K562 (cell line): Measurements from ENCODE around the gene DRGX. TPM values are rescaled to one million over a fixed set of nuclear protein-coding genes. Genes with fewer than 3 reads are reported as not detected.

Source experiments
- ATAC-seq: fragments of 200-7000 bp; cut with Tn5 transposase; 3 replicates; pipeline ENCODE4 v1.9.1; 2020; ENCODE audit warnings: moderate library complexity
- BruUV-seq: library from RNA; stranded (reverse); fragments of 400-500 nt; replicated peaks from 2 replicates; lab custom pipeline; 2021; lab: Mats Ljungman, UMichigan
- CTCF ChIA-PET: fragments of 300-600 bp; formaldehyde crosslinking; extraction: SDS; loops from one replicate; lab custom pipeline; 2021; ENCODE audit warnings: low intra/inter-chr PET ratio; lab: Yijun Ruan, JAX
- POLR2A ChIA-PET: fragments of 300-600, 350-650 bp; sonication (Branson Sonifier 250); formaldehyde crosslinking; extraction: SDS; loops from one replicate; lab custom pipeline; 2021; ENCODE audit warnings: antibody characterized with exemption, inconsistent platforms; lab: Yijun Ruan, JAX
- DNase-seq, 4 experiments: peaks; one replicate each; pipeline versions ENCODE4 v3.0.0 to v3.0.0-alpha.2; 2011 to 2018; ENCODE audit warnings: low spot score in 3 of 4, mixed read lengths in 3 of 4; ENCODE audit errors: extremely low read depth in 1 of 4
- FAIRE-seq: peaks from 2 replicates; lab custom pipeline; 2011; peaks lifted over from hg19 to GRCh38; lab: Jason Lieb, UNC
- H2AFZ ChIP-seq: 2 replicates; pipeline ENCODE4 v1.6.0; 2011; ENCODE audit warnings: low read depth, low read length, control low read depth, inconsistent platforms
- H3K27ac ChIP-seq: fragments of 200-600 bp; 3 replicates; pipeline ENCODE4 v1.8.0; 2011; ENCODE audit warnings: low read depth, mild to moderate bottlenecking, control low read depth, inconsistent platforms, low read length, moderate library complexity, mixed read lengths; ENCODE audit errors: extremely low read depth
- H3K27me3 ChIP-seq, 2 experiments: fragments of 300-600 bp in 1 of 2; 2 replicates in 1 of 2; 3 replicates in 1 of 2; pipeline versions ENCODE4 v1.6.0 to v1.8.0; 2011; ENCODE audit warnings: inconsistent platforms in 2 of 2, low read length in 2 of 2, mild to moderate bottlenecking in 1 of 2, mixed read lengths in 1 of 2, moderate library complexity in 1 of 2; ENCODE audit not compliant: control insufficient read depth in 2 of 2, insufficient read depth in 2 of 2
- H3K36me3 ChIP-seq: fragments of 300-600 bp; 3 replicates; pipeline ENCODE4 v1.8.0; 2011; ENCODE audit warnings: mild to moderate bottlenecking, low read length, inconsistent platforms; ENCODE audit not compliant: control insufficient read depth, insufficient read depth
- H3K4me1 ChIP-seq, 2 experiments: fragments of 200-600 bp in 1 of 2; replicated peaks in 1 of 2; 2 replicates in 1 of 2; 3 replicates in 1 of 2; pipeline versions ENCODE4 v1.5.1 to v1.8.0; 2011; ENCODE audit warnings: inconsistent platforms in 2 of 2, low read length in 2 of 2, mild to moderate bottlenecking in 1 of 2, mixed read lengths in 1 of 2, moderate library complexity in 1 of 2; ENCODE audit not compliant: control insufficient read depth in 2 of 2, insufficient read depth in 2 of 2
- H3K4me2 ChIP-seq: 2 replicates; pipeline ENCODE4 v1.6.1; 2011; ENCODE audit warnings: low read length, control low read depth, inconsistent platforms, mixed read lengths; ENCODE audit not compliant: insufficient read depth
- H3K4me3 ChIP-seq: fragments of 200-600 bp; sonication (generic), shearing (Covaris generic); 2 replicates; pipeline ENCODE4 v1.5.1; 2016; ENCODE audit warnings: control low read depth, inconsistent platforms
- H3K79me2 ChIP-seq: fragments of 200-600 bp; 3 replicates; pipeline ENCODE4 v1.8.0; 2011; ENCODE audit warnings: low read length, inconsistent platforms; ENCODE audit not compliant: control insufficient read depth, insufficient read depth
- H3K9ac ChIP-seq, 2 experiments: 2 replicates each; pipeline versions ENCODE4 v1.6.0 to v1.6.1; 2011; ENCODE audit warnings: low read depth in 2 of 2, low read length in 2 of 2, control low read depth in 1 of 2, inconsistent platforms in 1 of 2, mild to moderate bottlenecking in 1 of 2, mixed read lengths in 1 of 2; ENCODE audit not compliant: insufficient read depth in 1 of 2
- H3K9me1 ChIP-seq: one replicate; pipeline ENCODE4 v1.6.0; 2011; ENCODE audit warnings: inconsistent platforms, mild to moderate bottlenecking, low read length, moderate library complexity; ENCODE audit not compliant: control insufficient read depth, insufficient read depth
- H3K9me3 ChIP-seq: replicated peaks from 2 replicates; pipeline ENCODE4 v1.5.1; 2011; ENCODE audit warnings: low read depth, low read length, inconsistent platforms; ENCODE audit not compliant: control insufficient read depth, insufficient read depth
- H4K20me1 ChIP-seq: replicated peaks from 2 replicates; pipeline ENCODE4 v1.6.1; 2011; ENCODE audit warnings: low read length, inconsistent platforms, mixed read lengths; ENCODE audit not compliant: control insufficient read depth, insufficient read depth
- BRD4 ChIP-seq: fragments of 200-600 bp; sonication (generic); IDR thresholded peaks from 2 replicates; pipeline ENCODE4 v1.6.1; 2017; ENCODE audit warnings: inconsistent platforms
- RAD21 ChIP-seq, 2 experiments: fragments of 250-450 bp in 1 of 2; fragments of 450-650 bp in 1 of 2; sonication (Bioruptor Pico) in 1 of 2; formaldehyde crosslinking in 1 of 2; IDR thresholded peaks in 1 of 2; conservative IDR thresholded peaks in 1 of 2; 2 replicates each; pipeline versions ENCODE4 v1.4.0 to v1.8.0; 2020 to 2022; ENCODE audit warnings: mild to moderate bottlenecking in 2 of 2, moderate library complexity in 1 of 2
- ZNF184 ChIP-seq: sonication (generic); formaldehyde crosslinking; IDR thresholded peaks from 2 replicates; pipeline ENCODE4 v1.5.0; 2020; ENCODE audit warnings: missing genetic modification reagents
- ZNF316 ChIP-seq: fragments of 450-650 bp; IDR thresholded peaks from 2 replicates; pipeline ENCODE4 v1.6.1; 2016
- ZNF785 ChIP-seq: fragments of 250-450 bp; sonication (Bioruptor Pico); IDR thresholded peaks from 2 replicates; pipeline ENCODE4 v1.4.0; 2020; ENCODE audit warnings: mild to moderate bottlenecking
- WGBS: fragments of 100-300 bp; shearing (Covaris generic); methylation state at CpG from one replicate; pipeline ENCODE4 v1.1.6; 2016; ENCODE audit warnings: low coverage, mixed read lengths; ENCODE audit not compliant: insufficient coverage; ENCODE audit errors: missing lambda C conversion rate; 5-methylcytosine and 5-hydroxymethylcytosine counted together
- in situ Hi-C: fragments of 300-500 bp; cut with MboI; formaldehyde crosslinking; loops from 4 replicates; pipeline ENCODE4 v1.15.0; 2018; ENCODE audit warnings: inconsistent platforms, mixed read lengths
- intact Hi-C: fragments of 100-400 bp; cut with micrococcal nuclease; formaldehyde crosslinking; loops from 2 replicates; pipeline ENCODE4 v1.14.2; 2022
- polyA plus RNA-seq, 8 experiments: library from polyadenylated mRNA; depleted of rRNA in 4 of 8; stranded (reverse) in 5 of 8; unstranded in 3 of 8; fragments of >200 nt; fragmentation: Nextera tagmentation in 2 of 8; fragmentation: Illumina TruSeq in 1 of 8; extraction: Ambion mirVana in 2 of 8; extraction: Trizol in 1 of 8; gene quantifications; 2 replicates each; pipeline versions ENCODE4 v1.2.1 to v1.2.3, GENCODE V29; 2011 to 2014; ENCODE audit warnings: inconsistent platforms in 1 of 8, missing spikeins in 1 of 8
- total RNA-seq, 7 experiments: library from RNA; depleted of rRNA in 6 of 7; stranded (reverse); fragments of >200 nt in 6 of 7; fragmentation: Illumina TruSeq in 2 of 7; extraction: Trizol in 2 of 7; gene quantifications; 2 replicates each; pipeline versions ENCODE4 v1.2.1 to v1.2.3, GENCODE V29; 2011 to 2021; ENCODE audit warnings: low replicate concordance in 1 of 7
- TF ChIP-seq, protein P1 (sequence below): fragments of 250-450 bp; sonication (Bioruptor Pico); IDR thresholded peaks from 2 replicates; pipeline ENCODE4 v1.9.0; 2021; ENCODE audit warnings: mild to moderate bottlenecking
- TF ChIP-seq, protein P2 (sequence below): IDR thresholded peaks from 2 replicates; pipeline ENCODE4 v1.6.1; 2012; ENCODE audit warnings: low read depth, low read length, improper control_type of control experiment, borderline replicate concordance

Gene DRGX
- total and polyA plus RNA-seq, 9 of the 15 experiments (the other 6 are each of a cell fraction or from before 2014, with no cell fraction given), result not detected

DNA sequence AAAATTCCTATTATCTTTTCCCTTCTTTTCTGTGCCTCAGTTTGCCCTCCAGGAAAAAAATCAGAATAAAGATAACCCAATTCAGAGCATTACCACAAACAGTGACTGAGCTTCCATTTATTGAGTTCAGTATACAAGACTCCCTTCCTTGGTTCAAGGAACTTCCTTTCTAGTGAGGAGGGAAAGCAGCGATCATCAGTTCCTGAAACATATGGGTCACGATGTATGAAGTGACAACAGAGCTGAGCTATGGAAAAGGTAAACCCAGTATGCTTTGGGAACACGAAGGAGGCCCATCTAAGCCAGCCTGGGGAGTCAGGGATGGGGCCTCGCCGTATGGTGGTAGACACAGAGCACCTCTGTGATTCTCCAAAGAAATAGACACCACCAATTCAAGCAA, 81.1 kb downstream of the DRGX start:
- no peaks in the 10 kb centered on the region; the same call in 1 of the 2 replicates for H4K20me1 ChIP-seq
- 54% methylated on average over 5 of the region's 5 CpGs for WGBS
- DNase-seq, result no peak
- no peak overlapping the region for H2AFZ ChIP-seq
- no peak for ATAC-seq
- in situ Hi-C loops (no loop called here), intact Hi-C loops (no loop called here)
- H3K4me2 ChIP-seq, result no peak overlapping the region
- H3K9me1 ChIP-seq, result no peaks in the 10 kb centered on the region
- H3K27ac ChIP-seq, result no peak overlapping the region
- no peak overlapping the region for H3K9ac ChIP-seq
- FAIRE-seq, result no peak
- peaks cover 10% of the 10 kb centered on the region; the same call in 1 of the 3 replicates for H3K36me3 ChIP-seq
- TF ChIP-seq RAD21 (CRISPR knock-in tag; conservative IDR thresholded peaks at IDR 0.05 in 1 of 2, IDR thresholded peaks at IDR 0.05 in 1 of 2) (no peak), BRD4 (no peak), ZNF316 (no peak), ZNF184 (CRISPR knock-in tag) (no peak), ZNF785 (CRISPR knock-in tag) (no peak)
- TF ChIP-seq, protein P1, sequence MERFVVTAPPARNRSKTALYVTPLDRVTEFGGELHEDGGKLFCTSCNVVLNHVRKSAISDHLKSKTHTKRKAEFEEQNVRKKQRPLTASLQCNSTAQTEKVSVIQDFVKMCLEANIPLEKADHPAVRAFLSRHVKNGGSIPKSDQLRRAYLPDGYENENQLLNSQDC (CRISPR knock-in tag), result no peak
- TF ChIP-seq, protein P2, sequence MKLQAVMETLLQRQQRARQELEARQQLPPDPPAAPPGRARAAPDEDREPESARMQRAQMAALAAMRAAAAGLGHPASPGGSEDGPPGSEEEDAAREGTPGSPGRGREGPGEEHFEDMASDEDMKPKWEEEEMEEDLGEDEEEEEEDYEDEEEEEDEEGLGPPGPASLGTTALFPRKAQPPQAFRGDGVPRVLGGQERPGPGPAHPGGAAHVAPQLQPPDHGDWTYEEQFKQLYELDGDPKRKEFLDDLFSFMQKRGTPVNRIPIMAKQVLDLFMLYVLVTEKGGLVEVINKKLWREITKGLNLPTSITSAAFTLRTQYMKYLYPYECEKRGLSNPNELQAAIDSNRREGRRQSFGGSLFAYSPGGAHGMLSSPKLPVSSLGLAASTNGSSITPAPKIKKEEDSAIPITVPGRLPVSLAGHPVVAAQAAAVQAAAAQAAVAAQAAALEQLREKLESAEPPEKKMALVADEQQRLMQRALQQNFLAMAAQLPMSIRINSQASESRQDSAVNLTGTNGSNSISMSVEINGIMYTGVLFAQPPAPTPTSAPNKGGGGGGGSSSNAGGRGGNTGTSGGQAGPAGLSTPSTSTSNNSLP, result no peak
- CTCF ChIA-PET, result no interaction called here
- no peak overlapping the region for H3K4me3 ChIP-seq
- POLR2A ChIA-PET, result interaction anchor here (1.9 to 2.4 kb wide), 2 partner anchors 12 to 14 kb away, joined by 6 to 12 read pairs; no protein-coding TSS in a partner anchor
- H3K9me3 ChIP-seq, result no peaks in the 10 kb centered on the region
- no TSS peak for BruUV-seq
- H3K4me1 ChIP-seq, result peaks cover 0 to 3% of the 10 kb centered on the region in 2 experiments; a peak in 2 of 5 replicates
- no peaks in the 10 kb centered on the region for H3K79me2 ChIP-seq
- H3K27me3 ChIP-seq, result no peaks in the 10 kb centered on the region

Other genes with a start within 250 kb of the DRGX start
- 93.1 and 94.3 TPM in 2 replicates for gene TMEM273, start 207.7 kb downstream of the DRGX start, total RNA-seq (2014; rRNA removed)
- 72.3 and 78.7 TPM in 2 replicates for gene TMEM273, start 207.7 kb downstream of the DRGX start, total RNA-seq (2014; rRNA removed; fragmentation: Illumina TruSeq; extraction: Trizol)
- 90.7 and 95.6 TPM in 2 replicates for gene TMEM273, start 207.7 kb downstream of the DRGX start, total RNA-seq (2015; rRNA removed; fragmentation: Illumina TruSeq; extraction: Trizol)
- 63.1 and 64.3 TPM in 2 replicates for gene TMEM273, start 207.7 kb downstream of the DRGX start, total RNA-seq (2021)
- gene TMEM273, start 207.7 kb downstream of the DRGX start, polyA plus RNA-seq (2011; rRNA removed), result 38.9 and 39.2 TPM in 2 replicates
- 126 and 127 TPM in 2 replicates for gene TMEM273, start 207.7 kb downstream of the DRGX start, polyA plus RNA-seq (2014; fragmentation: Illumina TruSeq; extraction: Trizol)
- gene TMEM273, start 207.7 kb downstream of the DRGX start, polyA plus RNA-seq (2014; fragmentation: Nextera tagmentation; extraction: Ambion mirVana), result 100 to 1,000 TPM in 1 of 2 experiments, 10 to 100 TPM in 1; 97.3 to 102 TPM
- 131 and 145 TPM in 2 replicates for gene TMEM273, start 207.7 kb downstream of the DRGX start, polyA plus RNA-seq (2014; rRNA removed)
- gene C10orf71, start 96.9 kb downstream of the DRGX start, total RNA-seq (2014; rRNA removed), result 1.1 and 1.7 TPM in 2 replicates
- 1.7 and 2.2 TPM in 2 replicates for gene C10orf71, start 96.9 kb downstream of the DRGX start, total RNA-seq (2014; rRNA removed; fragmentation: Illumina TruSeq; extraction: Trizol)
- gene C10orf71, start 96.9 kb downstream of the DRGX start, total RNA-seq (2015; rRNA removed; fragmentation: Illumina TruSeq; extraction: Trizol), result 1.5 and 2.4 TPM in 2 replicates
- 4.5 and 4.9 TPM in 2 replicates for gene C10orf71, start 96.9 kb downstream of the DRGX start, total RNA-seq (2021)
- 0.89 and 1.0 TPM in 2 replicates for gene C10orf71, start 96.9 kb downstream of the DRGX start, polyA plus RNA-seq (2011; rRNA removed)
- gene C10orf71, start 96.9 kb downstream of the DRGX start, polyA plus RNA-seq (2014; fragmentation: Illumina TruSeq; extraction: Trizol), result 2.1 and 2.5 TPM in 2 replicates
- under 1 TPM; 0.06 to 0.30 TPM for gene C10orf71, start 96.9 kb downstream of the DRGX start, polyA plus RNA-seq (2014; fragmentation: Nextera tagmentation; extraction: Ambion mirVana)
- 1.1 and 1.3 TPM in 2 replicates for gene C10orf71, start 96.9 kb downstream of the DRGX start, polyA plus RNA-seq (2014; rRNA removed)
- gene ERCC6, start 143.0 kb upstream of the DRGX start, total RNA-seq (2014; rRNA removed), result 7.1 and 7.8 TPM in 2 replicates
- gene ERCC6, start 143.0 kb upstream of the DRGX start, total RNA-seq (2014; rRNA removed; fragmentation: Illumina TruSeq; extraction: Trizol), result 13.6 and 13.8 TPM in 2 replicates
- gene ERCC6, start 143.0 kb upstream of the DRGX start, total RNA-seq (2015; rRNA removed; fragmentation: Illumina TruSeq; extraction: Trizol), result 11.5 and 11.8 TPM in 2 replicates
- 15.7 and 17.3 TPM in 2 replicates for gene ERCC6, start 143.0 kb upstream of the DRGX start, total RNA-seq (2021)
- 17.0 and 17.7 TPM in 2 replicates for gene ERCC6, start 143.0 kb upstream of the DRGX start, polyA plus RNA-seq (2011; rRNA removed)
- 9.1 and 11.6 TPM in 2 replicates for gene ERCC6, start 143.0 kb upstream of the DRGX start, polyA plus RNA-seq (2014; fragmentation: Illumina TruSeq; extraction: Trizol)
- gene ERCC6, start 143.0 kb upstream of the DRGX start, polyA plus RNA-seq (2014; fragmentation: Nextera tagmentation; extraction: Ambion mirVana), result 10 to 100 TPM in 1 of 2 experiments, 1 to 10 TPM in 1; 7.8 to 13.4 TPM
- gene ERCC6, start 143.0 kb upstream of the DRGX start, polyA plus RNA-seq (2014; rRNA removed), result 7.2 and 9.9 TPM in 2 replicates
- not detected in 2 replicates for gene SLC18A3, start 214.2 kb upstream of the DRGX start, total RNA-seq (2014; rRNA removed)
- gene SLC18A3, start 214.2 kb upstream of the DRGX start, total RNA-seq (2014; rRNA removed; fragmentation: Illumina TruSeq; extraction: Trizol), result not detected in 2 replicates
- gene SLC18A3, start 214.2 kb upstream of the DRGX start, total RNA-seq (2015; rRNA removed; fragmentation: Illumina TruSeq; extraction: Trizol), result not detected in 2 replicates
- gene SLC18A3, start 214.2 kb upstream of the DRGX start, total RNA-seq (2021), result not detected in 2 replicates
- not detected in 2 replicates for gene SLC18A3, start 214.2 kb upstream of the DRGX start, polyA plus RNA-seq (2011; rRNA removed)
- not detected in 2 replicates for gene SLC18A3, start 214.2 kb upstream of the DRGX start, polyA plus RNA-seq (2014; fragmentation: Illumina TruSeq; extraction: Trizol)
- gene SLC18A3, start 214.2 kb upstream of the DRGX start, polyA plus RNA-seq (2014; fragmentation: Nextera tagmentation; extraction: Ambion mirVana), result not detected
- gene SLC18A3, start 214.2 kb upstream of the DRGX start, polyA plus RNA-seq (2014; rRNA removed), result not detected in 2 replicates
- not detected in 2 replicates for gene CHAT, start 217.9 kb upstream of the DRGX start, total RNA-seq (2014; rRNA removed)
- not detected in 2 replicates for gene CHAT, start 217.9 kb upstream of the DRGX start, total RNA-seq (2014; rRNA removed; fragmentation: Illumina TruSeq; extraction: Trizol)
- gene CHAT, start 217.9 kb upstream of the DRGX start, total RNA-seq (2015; rRNA removed; fragmentation: Illumina TruSeq; extraction: Trizol), result not detected in 2 replicates
- gene CHAT, start 217.9 kb upstream of the DRGX start, total RNA-seq (2021), result not detected in 2 replicates
- not detected in 2 replicates for gene CHAT, start 217.9 kb upstream of the DRGX start, polyA plus RNA-seq (2011; rRNA removed)
- gene CHAT, start 217.9 kb upstream of the DRGX start, polyA plus RNA-seq (2014; fragmentation: Illumina TruSeq; extraction: Trizol), result not detected in 2 replicates
- not detected for gene CHAT, start 217.9 kb upstream of the DRGX start, polyA plus RNA-seq (2014; fragmentation: Nextera tagmentation; extraction: Ambion mirVana)
- not detected in 2 replicates for gene CHAT, start 217.9 kb upstream of the DRGX start, polyA plus RNA-seq (2014; rRNA removed)